NK-92 (cell line): ENCODE results near the gene CDK13.

ENCODE experiments used
- DNase-seq: peaks from one replicate; lab custom pipeline; 2025; ENCODE audit not compliant: unreplicated experiment; lab: John Stamatoyannopoulos, UW

The CDK13 gene

DNA sequence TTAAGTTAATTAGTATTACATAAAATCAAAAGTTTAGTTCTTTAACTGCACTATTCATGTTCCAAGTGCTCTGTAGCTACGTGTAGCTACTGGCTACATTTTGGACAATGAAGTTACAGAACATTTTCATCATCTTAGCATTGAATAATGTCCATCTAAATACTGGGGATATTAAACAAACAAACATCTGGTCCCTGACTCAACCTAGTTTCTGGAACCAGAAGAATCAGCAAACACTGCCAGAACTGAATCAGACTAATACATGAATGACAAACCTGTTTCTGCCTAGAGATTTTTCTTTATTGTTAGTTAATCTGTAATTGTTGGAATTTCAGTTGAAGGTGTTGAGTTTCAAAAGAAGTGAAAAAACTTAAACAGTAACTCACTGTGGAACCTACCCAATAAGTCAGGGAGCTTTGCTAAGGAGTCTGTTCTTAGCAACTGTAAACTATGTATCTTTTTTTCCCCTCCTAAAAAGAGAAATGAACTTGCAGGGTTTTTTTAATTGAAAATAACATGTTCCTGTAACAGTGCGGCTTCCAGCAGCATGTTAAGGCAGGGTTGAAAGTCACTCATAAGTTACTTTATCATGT lies 58.3 kb downstream of the CDK13 start:
- DNase-seq, result no peak

DNA sequence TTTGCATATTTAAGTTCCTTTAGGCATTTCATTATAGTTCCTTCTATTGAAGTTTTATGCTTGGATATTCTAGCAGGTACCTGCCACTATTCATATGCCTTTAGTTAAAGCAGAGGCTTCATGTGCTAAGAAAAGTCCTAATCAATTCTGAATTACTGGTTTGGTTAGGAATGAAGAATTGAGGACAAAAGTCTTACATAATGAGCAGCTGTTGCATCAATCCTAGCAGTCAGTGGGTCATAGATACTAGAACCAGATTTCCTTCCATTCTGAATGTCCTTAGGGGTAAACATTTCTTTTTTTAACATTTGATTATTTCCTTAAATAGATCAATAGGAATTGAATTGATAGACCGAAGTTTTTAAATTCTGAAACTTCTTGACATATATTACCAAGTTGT lies 59.2 kb downstream of the CDK13 start:
- no peak for DNase-seq

DNA sequence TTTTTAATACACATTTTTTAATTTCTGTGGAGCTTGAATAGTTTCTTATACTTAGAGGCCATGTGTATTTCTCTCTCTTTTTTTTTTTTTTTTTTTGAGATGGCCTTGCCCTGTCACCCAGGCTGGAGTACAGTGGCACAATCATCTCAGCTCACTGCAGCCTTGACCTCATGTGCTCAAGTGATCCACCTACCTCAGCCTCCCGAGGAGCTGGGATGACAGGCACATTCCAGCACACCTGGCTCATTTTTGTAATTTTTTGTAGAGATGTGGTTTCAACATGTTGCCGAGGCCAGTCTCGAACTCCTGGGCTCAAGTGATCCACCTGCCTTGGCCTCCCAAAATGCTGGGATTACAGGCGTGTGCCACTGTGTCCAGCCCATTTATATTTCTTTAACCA lies 64.3 kb downstream of the CDK13 start:
- DNase-seq, result no peak

DNA sequence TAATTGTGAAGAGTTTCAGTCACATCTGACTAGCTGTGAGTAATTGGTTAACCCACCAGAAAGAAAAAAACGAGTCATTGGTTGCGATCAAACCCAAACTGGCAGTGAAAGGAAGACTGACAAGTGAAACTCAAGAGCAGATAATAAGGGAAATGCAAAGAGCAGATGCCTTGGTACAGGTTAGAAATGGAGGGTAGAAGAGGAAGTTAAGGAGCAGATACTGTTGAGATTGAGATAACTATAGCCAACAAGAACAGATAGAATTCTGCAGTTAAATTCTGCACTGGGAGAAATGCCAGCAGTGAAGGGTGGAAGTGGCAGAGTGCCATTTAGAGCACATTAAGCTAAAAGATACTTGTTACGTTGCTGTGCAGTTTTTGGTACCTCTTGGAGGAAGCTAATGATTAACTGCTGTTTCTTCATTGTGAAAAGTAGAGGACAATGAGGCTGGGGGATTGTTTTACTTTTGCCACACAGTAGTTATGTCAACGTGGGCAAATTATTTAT lies 65.8 kb downstream of the CDK13 start:
- DNase-seq, result no peak

DNA sequence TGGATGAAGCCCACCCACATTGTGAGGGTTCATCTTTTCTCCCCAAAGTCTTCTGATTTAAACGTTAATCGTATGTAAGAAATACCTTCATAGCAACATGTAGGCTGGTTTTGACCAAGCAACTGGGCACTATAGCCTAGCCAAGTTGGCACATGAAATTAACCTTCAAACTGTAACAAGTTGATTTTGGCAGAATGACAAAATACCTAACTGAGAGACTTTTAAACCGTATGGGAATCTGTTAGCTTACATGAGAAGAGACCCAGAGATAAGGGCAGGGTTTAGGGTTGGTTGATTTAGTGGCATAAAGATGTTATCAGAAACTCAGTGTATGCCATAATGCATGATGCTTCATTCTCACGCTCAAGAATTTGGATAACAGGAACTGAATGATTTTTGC lies 69.5 kb downstream of the CDK13 start:
- no peak for DNase-seq

DNA sequence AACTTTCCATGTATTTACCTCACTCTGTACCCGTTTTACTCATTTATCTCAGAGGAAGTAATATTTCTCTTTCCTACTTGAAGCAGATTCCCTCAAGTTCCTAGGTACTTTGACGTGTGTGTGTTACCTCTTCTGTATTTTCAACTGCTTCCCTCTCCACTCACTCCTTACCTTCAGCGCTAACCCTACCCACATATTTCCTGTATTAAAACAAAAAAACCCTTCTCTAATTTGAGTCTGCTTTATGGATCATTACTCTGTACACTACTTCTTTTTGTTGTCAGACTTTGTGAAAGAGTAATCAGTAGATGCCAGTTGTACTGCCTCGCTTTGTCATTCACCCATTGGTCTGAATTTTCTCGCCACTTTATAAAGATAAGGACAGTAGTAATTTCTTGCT lies 74.0 kb downstream of the CDK13 start:
- DNase-seq, result no peak

DNA sequence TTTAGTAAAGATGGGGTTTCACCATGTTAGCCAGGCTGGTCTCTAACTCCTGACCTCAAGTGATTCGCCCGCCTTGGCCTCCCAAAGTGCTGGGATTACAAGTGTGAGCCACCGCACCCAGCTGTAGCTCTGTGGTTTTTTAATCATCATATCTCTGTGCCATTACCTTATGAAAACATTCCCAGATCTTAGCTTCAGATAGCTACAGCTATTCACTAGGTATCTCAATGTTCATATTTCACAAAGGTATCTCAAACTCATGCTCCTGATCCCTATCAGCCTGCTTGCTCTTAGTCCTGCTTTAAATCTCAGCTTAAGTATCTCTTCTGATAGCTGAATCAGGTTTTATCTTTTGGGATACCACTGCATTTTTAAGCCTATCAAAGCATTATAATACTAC lies 74.8 kb downstream of the CDK13 start:
- DNase-seq, result no peak

DNA sequence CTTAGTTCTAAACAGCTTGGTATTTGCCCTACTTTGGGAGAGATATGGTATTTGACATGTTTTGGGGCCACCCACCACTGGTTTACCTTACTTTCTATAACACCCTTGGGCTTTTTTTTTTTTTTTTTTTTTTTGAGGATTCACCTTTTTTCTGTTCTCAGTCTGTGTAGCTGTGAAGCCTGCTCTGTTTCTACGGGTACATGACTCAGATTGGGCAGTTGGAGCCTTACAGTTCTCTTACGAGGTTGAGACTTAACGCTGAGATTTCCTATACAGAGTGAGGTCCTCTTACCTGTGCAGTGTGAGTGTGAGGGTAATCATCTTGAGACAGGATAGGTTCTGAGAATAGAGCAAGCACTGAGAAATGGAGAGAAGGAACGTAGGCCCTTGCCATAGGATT lies 77.5 kb downstream of the CDK13 start:
- DNase-seq, result no peak

DNA sequence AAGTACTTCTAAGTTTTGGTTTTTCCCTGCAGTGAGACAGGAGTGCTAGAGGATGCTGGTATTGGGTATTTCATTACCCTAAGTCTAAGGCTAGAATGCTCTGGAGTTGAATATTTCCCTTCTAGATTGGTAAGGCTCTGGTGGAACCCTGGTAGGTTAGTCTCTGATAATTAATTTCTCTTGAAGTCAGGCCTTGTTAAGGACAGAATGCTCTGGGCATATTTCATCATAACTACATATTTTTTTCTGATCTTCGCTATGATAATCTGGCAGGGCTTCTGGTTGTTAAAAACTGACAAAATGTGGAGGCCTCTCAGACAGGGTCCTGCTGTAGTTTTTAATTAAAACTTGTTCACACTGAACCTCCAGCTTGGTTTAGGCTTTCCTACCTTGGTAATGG lies 83.8 kb downstream of the CDK13 start:
- no peak for DNase-seq

DNA sequence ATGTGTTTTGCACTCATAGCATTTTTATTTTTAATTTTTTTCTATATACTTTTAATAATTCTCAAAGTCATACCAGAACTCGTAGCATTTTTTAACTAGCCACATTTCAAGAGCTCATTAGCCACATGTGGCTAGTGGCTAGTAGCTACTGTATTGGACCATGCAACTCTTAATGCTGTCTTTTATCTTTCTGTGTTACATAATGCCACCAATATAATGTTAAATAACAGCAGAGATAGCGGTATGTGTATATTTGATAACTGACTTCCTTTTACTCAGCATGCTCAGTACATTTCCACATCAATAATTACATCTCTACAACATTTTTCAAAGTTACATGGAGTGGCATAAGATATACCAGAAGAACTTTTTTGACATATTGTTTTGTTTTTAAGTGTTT lies 91.4 kb downstream of the CDK13 start:
- DNase-seq, result no peak

DNA sequence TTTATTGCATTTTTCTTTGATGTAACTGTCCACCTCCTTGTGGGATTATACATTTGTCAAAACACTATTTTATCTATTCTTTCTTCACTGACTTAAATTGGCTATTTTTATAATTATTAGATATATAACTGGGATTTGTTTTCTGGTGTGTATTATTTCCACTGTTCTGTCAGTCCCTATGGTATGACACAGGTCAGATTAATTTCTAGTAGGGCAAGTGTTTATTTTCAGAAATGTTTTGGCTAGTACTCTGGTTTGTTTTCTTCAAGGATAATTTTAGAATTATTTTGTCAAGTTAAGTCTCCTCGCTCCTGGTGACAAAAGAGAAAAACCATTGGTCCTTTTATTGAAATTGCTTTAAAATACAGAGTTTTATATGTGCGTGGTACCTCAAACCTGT lies 93.1 kb downstream of the CDK13 start:
- no peak for DNase-seq

DNA sequence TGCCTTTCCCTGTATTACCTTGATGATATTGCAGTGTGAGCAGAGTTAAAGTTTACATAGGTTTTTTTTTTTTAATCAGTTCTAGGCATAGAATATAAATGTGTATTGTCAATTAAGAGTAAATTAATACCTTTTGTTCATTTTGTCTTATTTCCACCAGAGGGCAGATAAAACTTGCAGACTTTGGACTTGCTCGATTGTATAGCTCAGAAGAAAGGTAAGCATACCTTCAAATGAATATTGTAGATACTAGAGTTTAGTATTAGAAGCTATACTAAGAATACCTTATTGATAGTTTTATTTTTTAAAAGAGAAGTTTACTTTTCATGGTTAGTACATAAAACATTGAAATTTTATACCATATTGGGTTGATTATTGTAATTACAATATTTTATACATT lies 97.6 kb downstream of the CDK13 start:
- no peak for DNase-seq

DNA sequence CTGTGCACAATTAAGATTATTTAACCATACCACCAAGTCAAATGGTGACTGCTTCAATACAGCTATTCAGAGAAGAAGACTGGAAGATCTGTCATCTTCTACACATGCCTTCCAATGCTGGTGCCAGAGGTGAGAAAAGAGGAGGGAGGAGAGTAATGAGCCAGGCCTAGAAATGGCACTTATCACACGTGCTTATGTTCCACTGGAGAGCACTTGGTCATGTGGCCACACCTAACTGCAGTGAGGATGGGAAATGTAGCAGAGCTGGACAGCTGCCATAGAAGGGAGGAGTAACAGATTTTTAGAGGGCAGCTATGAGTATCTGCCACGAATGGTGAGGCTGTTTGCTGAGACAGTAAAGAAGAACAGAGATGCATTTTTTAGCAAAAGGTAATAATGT lies 107.2 kb downstream of the CDK13 start:
- DNase-seq, result no peak

DNA sequence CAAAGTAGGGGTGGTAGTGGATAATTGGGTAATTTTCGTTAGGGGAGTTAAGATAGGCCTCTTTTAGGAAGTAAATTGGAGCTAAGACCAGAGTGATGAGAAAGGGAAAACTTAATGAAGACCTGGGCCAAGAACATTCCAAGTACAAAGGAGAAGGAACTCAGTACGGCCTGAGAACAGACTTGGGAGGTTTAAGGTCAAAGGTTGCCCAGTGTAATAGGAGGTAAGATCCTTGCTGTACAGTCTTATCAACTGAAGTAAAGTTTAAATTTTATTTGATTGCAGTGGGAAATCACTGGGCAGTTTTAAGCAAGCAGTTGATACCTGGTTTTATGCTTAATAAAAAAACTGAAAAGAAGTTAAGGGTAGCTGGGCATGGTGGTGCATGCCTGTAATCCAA lies 108.0 kb downstream of the CDK13 start:
- DNase-seq, result no peak

DNA sequence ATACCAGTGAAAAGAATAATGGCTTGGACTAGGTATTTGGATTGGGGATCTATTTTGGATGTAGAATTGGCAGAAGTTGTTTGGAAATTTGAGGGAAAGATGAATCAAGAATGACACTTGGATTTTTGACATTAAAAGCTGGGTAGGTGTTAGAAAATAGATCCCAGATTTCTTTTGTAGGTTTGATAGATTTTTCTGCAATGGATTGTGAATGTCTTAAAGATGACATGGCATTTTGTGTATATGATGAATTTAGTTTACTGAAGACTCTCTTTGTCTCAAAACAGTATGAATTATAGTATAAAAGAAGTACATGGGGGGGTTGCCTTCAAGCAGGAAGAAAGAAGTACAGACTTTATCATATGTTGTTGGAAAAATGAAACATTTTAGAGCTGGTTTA lies 108.6 kb downstream of the CDK13 start:
- no peak for DNase-seq

DNA sequence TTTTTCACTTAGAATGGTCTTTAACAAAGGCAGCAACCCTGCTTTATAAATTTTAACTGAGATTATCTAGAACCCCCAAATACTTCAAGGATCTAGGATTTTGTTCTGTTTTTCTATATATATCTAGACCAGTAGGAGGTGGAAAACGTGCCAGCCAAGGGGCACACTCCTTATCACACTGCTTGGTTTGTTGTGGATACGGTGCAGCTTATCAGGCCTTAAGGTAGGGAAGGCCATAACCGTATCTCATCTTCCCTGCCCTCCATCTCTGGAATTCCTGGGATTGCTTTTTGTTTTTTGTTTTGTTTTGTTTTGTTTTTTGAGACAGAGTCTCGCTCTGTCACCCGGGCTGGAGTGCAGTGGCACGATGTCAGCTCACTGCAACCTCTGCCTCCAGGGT lies 109.0 kb downstream of the CDK13 start:
- no peak for DNase-seq

DNA sequence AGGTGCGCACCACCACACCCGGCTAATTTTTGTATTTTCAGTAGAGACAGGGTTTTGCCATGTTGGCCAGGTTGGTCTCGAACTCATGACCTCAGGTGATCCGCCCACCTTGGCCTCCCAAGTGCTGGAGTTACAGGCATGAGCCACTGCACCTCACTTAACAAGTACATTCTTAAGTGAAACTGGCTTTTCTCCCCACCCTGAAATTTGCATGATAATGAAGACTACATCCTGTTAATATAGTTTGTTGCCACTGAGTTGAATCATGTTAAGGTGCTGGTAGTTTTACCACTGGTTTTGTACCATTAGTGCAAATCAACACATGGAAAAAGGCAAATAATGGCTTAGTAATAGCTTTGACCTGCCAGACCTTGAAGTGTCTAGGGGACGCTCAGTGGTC lies 122.2 kb downstream of the CDK13 start:
- no peak for DNase-seq

DNA sequence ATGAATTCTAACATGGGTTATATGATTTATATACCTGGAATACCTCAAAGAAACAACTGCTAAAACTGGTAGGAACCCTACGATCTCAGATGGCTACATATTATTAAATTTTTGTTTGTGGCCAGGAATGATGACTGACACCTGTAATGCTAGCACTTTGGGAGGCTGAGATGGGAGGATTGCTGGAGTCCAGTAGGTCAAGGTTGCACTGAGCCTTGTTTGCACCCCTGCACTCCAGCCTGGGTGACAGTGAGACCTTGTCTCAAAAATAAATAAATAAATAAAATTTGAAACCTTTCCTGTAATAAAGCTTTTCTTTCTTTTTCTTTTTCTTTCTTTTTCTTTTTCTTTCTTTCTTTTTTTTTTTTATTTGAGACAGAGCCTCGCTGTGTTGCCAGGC lies 123.2 kb downstream of the CDK13 start:
- no peak for DNase-seq

DNA sequence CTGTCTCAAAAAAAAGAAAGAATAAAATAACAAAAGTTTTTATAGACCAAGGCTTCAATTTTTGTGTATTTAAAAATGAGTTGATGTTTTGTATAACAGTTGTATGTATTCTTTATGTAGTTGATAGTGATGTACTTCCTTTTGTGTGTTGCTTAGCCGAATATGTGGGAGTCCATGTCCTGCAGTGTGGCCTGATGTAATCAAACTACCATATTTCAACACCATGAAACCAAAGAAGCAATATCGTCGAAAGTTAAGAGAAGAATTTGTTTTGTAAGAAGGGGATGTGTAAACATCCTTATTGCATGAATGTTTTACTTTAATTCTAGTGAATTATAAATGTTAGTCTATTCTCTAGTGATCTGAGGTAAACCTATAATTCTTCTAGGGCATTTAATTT lies 127.8 kb downstream of the CDK13 start:
- no peak for DNase-seq

DNA sequence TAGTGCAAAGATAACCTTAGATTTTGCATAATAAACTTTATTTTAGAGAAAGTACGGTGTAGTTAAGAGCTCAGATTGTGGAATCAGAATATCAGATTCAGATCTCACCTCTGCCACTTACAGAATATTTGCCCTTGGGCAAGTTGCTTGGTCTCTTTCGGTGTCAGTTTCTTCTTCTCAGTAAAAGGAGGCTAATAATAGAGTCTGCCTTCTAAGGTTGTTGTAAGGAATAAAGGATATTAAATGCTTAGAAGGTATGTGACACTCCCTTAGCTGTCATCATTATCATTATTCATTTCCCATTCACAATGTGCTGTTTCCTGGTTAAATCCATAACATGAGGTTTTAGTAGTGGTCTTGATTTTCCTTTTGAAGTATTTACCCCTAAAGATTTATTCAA lies 142.1 kb downstream of the CDK13 start:
- DNase-seq, result no peak

DNA sequence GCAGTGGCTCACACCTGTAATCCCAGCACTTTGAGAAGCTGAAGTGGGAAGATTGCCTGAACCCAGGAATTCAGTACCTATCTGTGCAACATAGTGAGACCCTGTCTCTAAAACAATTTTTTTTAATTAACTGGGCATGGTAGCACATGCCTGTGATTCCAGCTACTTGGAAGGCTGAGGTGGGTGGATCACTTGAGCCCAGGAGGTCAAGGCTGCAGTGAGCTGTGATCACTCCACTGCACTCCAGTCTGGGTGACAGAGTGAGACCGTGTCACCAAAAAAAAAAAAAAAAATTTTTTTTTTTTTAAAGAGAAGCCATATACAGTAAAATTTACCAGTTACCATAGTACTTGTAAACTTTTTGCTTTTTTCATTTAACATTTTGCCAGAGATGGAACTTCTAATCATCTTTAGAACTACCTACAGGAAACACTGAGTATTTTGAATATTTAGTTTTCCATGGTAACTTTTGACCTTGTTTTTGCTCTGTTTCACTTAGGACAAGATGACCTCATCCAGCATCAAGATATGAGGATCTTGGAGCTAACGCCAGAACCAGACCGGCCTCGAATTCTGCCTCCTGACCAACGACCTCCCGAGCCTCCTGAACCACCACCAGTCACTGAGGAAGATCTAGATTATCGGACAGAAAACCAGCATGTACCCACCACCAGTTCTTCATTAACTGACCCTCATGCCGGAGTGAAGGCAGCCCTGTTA lies 143.7 kb downstream of the CDK13 start:
- DNase-seq, result no peak

DNA sequence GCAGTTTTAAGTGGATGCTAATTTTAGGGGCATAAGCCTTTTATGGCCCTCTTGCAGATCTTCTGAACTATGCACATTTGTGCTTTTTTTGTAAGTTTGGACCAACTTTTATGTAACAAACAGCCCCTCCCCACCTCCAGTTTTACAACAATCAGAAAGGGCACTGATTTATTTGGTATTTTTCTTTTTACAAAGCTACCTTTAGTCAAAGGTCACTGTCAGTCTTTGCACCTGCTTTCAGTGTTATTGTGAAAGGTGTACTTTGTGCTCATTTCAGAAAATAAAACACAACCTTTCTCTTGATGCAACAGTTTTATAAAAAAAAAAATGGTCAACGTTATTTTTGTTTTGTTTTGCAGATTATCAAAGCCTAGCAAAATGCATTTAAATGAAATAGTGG lies 145.2 kb downstream of the CDK13 start:
- no peak for DNase-seq

DNA sequence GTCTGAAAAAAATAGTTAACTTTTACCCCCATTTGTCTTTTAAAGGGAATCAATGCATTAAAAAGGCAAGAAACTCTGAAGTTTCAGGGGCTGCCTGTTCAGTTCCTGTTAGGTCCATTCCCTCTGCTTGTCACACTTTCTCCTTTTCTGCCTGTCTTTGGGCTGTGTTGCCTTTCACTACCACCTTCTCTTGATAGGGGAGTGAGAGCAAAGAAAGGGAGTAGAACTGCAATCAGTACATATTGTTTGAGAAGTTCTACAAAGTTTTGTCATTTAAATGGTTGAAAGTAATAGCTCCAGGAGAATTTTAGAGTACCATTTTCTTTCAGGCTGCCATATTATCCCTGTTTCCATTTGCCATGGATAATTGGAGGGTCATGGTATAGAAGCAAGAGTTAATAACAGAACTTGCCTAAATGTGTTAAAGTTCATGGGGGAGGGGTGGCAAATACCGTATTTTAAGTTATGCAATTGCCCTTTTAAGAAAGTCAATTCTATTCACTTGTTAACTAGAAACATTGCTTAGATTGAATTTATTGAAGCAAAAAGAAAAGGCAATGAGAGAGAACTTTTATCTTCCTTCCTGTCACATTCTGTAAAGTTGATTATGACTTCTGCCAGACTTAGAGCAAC lies 145.8 kb downstream of the CDK13 start:
- no peak for DNase-seq
